ENCODE measurements around the gene SNED1. TPM values are rescaled to one million over a fixed set of nuclear protein-coding genes. Genes with fewer than 3 reads are reported as not detected.

Gene SNED1
- total and polyA plus RNA-seq, 9 of the 15 experiments (the other 6 are each of a cell fraction or from before 2014, with no cell fraction given), result 0.03 to 0.07 (median 0.05) TPM; not detected in 5

DNA sequence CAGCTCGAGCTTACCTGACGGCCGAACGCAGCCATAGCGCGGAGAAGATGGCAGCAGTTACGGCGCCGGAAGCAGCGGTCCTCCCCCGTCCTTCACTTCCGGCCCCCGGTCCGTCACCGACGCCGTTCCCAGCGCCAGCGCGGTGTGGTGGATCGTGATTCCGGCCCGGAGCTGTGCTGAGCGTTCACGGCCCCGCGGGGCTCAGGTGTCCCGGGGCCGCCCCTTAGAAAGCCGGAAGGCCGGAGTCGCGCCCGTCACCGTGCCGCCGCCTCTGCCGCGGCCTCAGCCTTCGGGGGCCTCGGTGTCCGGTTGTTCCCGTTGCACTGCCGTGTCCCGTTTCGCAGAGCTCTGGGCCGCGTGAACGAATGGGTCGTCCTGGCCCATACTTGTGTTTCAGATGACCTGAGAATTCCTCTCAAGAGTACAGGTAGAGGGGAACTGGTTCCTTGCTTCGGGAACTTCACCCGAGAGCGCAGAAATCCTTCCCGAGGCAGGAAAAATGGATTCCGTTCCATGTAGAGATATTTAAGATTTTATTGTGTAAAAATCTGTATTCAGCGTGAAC, 103.9 kb downstream of the SNED1 start, which contains the start of gene MTERF4 (continued):
- TF ChIP-seq ETV1 (tag; conservative IDR thresholded peaks at IDR 0.05; ENCODE audit: low read depth) (peak; percentile 83), BRD9 (IDR thresholded peaks at IDR 0.05; ENCODE audit: low read depth, partially characterized antibody) (no peak), BHLHE40 (IDR thresholded peaks at IDR 0.05; ENCODE audit: low read length) (peak; percentile 28; the same call in 1 of the 2 replicates), XRCC4 (IDR thresholded peaks at IDR 0.05; ENCODE audit: extremely low read depth, insufficient read depth, insufficient read length) (no peak), TEAD1 (CRISPR knock-in tag; IDR thresholded peaks at IDR 0.05) (no peak), SIRT6 (IDR thresholded peaks at IDR 0.05; ENCODE audit: low read depth, low read length) (no peak), SOX6 (IDR thresholded peaks at IDR 0.05) (peak; percentile 63), POLR2AphosphoS5 (IDR thresholded peaks at IDR 0.05; ENCODE audit: control insufficient read depth, insufficient read depth, low read depth, low read length) (peak; percentile 69), ELF2 (CRISPR knock-in tag; IDR thresholded peaks at IDR 0.05) (peak; percentile 75), DNMT1 (IDR thresholded peaks at IDR 0.05) (no peak), MEF2A (IDR thresholded peaks at IDR 0.05; ENCODE audit: control insufficient read depth, low read depth, low read length) (no peak), SP2 (IDR thresholded peaks at IDR 0.05; ENCODE audit: extremely low read depth, low read depth, low read length, poor library complexity, severe bottlenecking) (no peak), XRCC5 (IDR thresholded peaks at IDR 0.05; ENCODE audit: low read depth, low read length) (peak; percentile 88), SUPT5H (IDR thresholded peaks at IDR 0.05) (peak; percentile 77), RFX5 (IDR thresholded peaks at IDR 0.05; ENCODE audit: low read depth, low read length) (no peak)
- TF ChIP-seq, protein P1, sequence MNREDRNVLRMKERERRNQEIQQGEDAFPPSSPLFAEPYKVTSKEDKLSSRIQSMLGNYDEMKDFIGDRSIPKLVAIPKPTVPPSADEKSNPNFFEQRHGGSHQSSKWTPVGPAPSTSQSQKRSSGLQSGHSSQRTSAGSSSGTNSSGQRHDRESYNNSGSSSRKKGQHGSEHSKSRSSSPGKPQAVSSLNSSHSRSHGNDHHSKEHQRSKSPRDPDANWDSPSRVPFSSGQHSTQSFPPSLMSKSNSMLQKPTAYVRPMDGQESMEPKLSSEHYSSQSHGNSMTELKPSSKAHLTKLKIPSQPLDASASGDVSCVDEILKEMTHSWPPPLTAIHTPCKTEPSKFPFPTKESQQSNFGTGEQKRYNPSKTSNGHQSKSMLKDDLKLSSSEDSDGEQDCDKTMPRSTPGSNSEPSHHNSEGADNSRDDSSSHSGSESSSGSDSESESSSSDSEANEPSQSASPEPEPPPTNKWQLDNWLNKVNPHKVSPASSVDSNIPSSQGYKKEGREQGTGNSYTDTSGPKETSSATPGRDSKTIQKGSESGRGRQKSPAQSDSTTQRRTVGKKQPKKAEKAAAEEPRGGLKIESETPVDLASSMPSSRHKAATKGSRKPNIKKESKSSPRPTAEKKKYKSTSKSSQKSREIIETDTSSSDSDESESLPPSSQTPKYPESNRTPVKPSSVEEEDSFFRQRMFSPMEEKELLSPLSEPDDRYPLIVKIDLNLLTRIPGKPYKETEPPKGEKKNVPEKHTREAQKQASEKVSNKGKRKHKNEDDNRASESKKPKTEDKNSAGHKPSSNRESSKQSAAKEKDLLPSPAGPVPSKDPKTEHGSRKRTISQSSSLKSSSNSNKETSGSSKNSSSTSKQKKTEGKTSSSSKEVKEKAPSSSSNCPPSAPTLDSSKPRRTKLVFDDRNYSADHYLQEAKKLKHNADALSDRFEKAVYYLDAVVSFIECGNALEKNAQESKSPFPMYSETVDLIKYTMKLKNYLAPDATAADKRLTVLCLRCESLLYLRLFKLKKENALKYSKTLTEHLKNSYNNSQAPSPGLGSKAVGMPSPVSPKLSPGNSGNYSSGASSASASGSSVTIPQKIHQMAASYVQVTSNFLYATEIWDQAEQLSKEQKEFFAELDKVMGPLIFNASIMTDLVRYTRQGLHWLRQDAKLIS (CRISPR knock-in tag; IDR thresholded peaks at IDR 0.05), result 0 out of 2 replicates have a peak, but pooled peaks have one; percentile 29
- TF ChIP-seq, protein P2, sequence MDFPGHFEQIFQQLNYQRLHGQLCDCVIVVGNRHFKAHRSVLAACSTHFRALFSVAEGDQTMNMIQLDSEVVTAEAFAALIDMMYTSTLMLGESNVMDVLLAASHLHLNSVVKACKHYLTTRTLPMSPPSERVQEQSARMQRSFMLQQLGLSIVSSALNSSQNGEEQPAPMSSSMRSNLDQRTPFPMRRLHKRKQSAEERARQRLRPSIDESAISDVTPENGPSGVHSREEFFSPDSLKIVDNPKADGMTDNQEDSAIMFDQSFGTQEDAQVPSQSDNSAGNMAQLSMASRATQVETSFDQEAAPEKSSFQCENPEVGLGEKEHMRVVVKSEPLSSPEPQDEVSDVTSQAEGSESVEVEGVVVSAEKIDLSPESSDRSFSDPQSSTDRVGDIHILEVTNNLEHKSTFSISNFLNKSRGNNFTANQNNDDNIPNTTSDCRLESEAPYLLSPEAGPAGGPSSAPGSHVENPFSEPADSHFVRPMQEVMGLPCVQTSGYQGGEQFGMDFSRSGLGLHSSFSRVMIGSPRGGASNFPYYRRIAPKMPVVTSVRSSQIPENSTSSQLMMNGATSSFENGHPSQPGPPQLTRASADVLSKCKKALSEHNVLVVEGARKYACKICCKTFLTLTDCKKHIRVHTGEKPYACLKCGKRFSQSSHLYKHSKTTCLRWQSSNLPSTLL (IDR thresholded peaks at IDR 0.05), result no peak
- TF ChIP-seq, protein P3, sequence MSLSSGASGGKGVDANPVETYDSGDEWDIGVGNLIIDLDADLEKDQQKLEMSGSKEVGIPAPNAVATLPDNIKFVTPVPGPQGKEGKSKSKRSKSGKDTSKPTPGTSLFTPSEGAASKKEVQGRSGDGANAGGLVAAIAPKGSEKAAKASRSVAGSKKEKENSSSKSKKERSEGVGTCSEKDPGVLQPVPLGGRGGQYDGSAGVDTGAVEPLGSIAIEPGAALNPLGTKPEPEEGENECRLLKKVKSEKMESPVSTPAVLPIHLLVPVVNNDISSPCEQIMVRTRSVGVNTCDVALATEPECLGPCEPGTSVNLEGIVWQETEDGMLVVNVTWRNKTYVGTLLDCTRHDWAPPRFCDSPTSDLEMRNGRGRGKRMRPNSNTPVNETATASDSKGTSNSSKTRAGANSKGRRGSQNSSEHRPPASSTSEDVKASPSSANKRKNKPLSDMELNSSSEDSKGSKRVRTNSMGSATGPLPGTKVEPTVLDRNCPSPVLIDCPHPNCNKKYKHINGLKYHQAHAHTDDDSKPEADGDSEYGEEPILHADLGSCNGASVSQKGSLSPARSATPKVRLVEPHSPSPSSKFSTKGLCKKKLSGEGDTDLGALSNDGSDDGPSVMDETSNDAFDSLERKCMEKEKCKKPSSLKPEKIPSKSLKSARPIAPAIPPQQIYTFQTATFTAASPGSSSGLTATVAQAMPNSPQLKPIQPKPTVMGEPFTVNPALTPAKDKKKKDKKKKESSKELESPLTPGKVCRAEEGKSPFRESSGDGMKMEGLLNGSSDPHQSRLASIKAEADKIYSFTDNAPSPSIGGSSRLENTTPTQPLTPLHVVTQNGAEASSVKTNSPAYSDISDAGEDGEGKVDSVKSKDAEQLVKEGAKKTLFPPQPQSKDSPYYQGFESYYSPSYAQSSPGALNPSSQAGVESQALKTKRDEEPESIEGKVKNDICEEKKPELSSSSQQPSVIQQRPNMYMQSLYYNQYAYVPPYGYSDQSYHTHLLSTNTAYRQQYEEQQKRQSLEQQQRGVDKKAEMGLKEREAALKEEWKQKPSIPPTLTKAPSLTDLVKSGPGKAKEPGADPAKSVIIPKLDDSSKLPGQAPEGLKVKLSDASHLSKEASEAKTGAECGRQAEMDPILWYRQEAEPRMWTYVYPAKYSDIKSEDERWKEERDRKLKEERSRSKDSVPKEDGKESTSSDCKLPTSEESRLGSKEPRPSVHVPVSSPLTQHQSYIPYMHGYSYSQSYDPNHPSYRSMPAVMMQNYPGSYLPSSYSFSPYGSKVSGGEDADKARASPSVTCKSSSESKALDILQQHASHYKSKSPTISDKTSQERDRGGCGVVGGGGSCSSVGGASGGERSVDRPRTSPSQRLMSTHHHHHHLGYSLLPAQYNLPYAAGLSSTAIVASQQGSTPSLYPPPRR (CRISPR knock-in tag; IDR thresholded peaks at IDR 0.05; ENCODE audit: borderline replicate concordance), result no peak
